ENCODE results near the gene PRDM16.
"Not testable (repeated sequence)": the region's sequence is repeated elsewhere in the genome, so short reads cannot be mapped to it uniquely, and the experiment has no call there.

The PRDM16 gene

GRCh38 chr1:3084726-3085125 lies 15.7 kb downstream of the PRDM16 start:
- DNase-seq: no peak

DNA sequence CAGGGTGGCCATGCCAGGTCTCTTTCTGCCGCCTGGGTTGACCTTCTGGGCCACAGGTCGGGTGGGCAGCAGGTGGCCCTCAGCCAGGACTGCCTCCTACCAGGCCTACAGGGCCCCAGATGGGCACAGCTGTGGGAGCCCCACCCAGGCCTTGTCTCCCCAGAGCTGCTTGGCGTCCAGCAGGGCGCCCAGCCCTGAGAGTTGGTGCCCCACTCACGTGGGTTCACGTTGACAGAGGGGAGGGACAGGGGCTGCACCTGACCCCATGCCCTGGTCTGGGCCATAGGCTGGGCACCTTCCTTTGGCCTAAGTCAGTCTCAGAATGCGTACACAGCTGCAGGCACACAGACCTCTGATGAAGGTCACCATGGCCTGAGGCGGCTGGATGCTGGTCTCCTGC lies 16.7 kb downstream of the PRDM16 start:
- no peak for DNase-seq

DNA sequence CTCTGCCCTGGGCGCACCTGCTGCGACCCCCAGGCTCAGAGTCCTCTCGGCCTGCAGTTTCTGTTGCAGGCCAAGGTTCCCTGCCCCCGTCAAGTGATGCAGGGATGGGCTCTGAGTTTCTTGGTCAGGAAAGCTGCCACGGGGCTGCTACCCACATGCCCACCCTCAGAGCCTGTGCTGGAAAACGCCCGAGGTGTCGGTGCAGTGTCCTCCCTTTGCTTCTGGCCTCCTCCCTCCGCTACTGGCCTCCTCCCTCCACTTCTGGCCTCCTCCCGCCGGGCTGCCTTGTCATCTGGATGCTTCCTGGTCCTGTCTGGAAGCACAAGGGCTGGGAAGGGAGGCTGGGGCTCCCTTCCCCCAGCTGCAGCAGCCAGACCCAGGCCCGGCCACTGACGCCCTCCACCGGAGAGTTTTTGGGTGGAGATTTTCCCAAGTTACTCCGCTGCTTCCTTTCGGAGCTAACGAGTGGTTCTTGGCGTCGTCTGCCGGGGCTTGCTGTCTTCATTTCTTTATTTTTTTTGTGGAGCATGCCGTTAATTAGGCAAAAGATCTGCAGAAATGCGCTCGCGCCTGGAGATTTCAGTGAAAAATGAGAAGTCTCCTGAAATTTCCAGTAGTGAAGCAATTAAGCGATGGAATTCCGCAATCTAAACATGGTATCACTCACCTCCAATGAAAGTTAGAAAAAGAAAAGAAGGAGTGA lies 17.4 kb downstream of the PRDM16 start:
- DNase-seq: no peak

GRCh38 chr1:3087049-3087448 lies 18.0 kb downstream of the PRDM16 start:
- no peak for DNase-seq

DNA sequence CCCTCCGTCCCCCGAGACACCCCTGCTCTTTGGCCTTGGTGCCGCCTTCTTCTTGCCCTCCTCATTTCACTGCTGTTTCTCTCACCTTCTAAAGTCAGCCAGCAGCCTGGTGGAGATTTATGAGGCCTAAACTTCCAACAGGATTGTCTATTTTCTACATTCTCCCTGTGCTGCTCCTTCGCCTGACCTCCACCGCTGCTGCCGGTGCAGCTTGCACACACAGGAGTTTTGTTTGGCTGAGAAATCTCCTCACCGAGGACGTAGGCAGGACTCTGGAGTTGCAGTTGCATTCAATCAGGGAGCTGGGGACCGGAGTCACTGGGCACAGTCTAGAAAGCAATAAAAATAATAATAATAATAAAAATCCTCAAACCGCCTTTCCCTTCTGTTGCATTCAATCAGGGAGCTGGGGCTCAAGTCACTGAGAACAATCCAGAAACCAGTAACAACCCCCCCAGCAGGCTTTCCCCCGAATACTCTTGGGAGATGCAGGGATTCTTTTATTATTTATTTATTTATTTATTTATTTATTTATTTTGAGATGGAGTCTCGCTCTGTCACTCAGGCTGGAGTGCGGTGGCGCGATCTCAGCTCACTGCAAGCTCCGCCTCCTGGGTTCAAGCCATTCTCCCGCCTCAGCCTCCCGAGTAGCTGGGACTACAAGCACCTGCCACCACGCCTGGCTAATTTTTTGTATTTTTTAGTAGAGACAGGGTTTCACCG lies 19.1 kb downstream of the PRDM16 start:
- not testable (repeated sequence) for DNase-seq

DNA sequence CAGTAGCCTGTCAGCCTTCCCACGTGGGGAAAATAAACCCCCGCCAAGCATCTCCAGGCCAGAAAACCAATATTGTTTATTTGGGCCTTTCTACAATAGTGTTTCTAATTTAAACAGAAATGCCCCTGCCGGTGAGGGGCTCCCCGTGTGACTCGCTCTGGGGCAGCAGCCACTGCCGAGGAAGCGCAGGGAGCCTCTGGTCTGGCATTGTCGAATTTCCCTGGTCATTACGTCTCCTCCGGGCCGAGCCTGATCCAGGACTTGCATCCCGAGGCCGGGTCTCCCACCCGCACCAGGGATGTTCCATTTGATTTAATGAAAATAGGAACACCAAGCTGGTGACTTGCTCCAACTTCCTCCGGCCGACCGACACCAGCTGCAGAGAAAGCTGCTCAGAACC lies 20.5 kb downstream of the PRDM16 start:
- DNase-seq: no peak

- no peak for DNase-seq
Measured at GRCh38 chr1:3091334-3091733, 22.3 kb downstream of the PRDM16 start.

GRCh38 chr1:3092530-3092929 lies 23.5 kb downstream of the PRDM16 start:
- DNase-seq: no peak

- DNase-seq: no peak
Measured at GRCh38 chr1:3093898-3094626, 25.1 kb downstream of the PRDM16 start.

DNA sequence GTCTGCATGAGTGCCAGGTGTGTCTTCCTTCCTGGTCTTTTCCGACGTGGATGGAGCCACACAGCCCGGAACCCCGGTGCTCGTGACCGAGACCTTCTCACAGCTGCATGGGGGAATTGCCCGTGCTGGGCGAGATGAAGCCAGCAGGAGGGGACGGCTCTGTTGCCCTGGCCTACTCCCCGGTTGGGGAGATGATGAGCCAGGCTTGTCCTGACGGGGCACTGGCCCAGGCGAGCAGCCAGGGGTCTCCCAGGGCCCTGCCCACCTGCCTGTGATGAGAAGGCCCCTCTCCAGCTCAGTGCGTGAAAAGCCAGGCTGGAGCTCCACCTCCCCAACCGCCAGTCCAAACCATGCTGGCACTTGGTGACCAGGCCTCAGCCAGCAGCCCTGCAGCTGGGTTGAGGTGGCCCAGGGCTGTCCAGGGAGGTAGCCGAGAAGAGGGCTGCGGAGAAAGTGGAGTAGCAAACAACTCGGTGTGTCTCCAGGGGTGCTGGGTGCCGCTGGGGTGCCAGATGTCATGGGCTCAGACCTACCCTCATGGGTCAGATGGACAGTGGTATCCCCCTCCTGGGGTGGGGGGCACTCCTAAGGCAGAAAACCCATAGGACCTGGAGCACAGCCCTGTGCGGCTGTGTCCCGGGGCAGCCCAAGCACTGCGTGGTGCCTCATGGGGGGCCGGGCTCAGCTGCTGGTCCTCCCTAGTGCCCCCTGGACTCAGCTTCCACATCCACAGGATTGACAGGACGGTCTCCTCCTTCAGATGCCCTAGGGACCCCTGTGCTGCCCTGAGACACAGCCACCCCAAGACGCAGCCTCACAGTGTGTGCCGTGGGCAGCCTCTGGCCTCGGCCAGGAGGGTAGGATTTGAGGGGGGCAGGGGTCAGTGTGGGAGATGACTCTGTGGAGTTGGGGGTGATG lies 26.1 kb downstream of the PRDM16 start:
- DNase-seq: no peak

DNA sequence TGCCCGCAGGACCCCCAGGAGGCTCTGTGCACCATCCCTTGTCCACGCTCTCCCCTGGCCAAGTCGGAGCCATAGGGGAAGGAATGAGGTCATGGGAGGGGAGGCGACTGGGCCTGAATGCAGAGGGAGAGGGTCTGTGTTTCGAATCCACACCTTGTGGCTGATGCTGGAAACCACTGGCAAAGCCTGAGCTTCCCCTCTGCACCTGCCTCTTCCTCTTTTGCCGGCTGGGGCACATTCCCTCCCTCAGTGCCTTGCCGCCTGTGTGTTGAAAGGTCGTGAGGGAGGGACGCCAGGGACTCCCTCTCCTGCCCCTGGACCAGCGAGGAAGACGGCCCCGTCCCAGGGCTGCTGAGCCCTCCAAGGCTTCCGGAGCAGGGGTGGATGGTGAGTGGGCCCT lies 27.3 kb downstream of the PRDM16 start:
- no peak for DNase-seq

DNA sequence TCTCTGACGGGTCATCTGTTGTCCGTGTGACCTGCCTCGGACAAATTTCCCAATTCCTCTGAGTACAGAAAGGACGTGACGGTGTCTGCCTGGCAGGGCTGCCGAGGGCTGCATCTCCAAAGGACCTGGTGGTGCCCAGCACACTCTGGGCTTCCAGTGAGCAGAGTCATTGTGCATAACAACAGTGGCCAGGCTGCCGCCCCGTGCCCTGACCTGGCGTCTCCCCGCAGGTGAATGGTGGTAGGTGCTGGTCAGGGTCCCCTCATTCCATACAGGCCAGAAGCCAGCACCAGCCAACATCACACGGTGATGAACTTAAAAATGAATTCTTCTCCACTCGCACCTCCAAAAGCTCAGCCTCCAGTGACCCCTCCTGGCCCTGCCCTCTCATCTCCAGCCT lies 28.2 kb downstream of the PRDM16 start:
- DNase-seq: no peak

DNA sequence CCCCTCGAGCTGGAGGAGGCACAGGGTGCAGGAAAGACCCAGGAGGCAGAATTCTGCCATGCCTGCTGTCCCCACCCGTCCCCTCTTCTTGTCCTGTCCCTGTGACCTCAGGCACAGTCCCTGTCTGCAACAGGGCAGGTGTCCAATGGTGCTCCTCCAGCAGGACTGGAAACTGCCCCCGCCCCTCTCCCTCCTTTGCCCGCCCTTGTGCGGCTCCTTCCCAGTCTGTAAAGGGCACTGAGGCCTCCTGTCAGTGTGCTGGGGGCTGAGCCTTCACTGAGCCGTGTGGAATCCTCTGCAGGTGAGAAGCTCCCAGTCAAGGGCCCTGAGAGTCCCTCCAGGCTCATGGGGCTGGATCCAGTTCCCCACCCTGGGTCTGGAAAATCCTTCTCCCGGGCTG lies 28.9 kb downstream of the PRDM16 start:
- no peak for DNase-seq

GRCh38 chr1:3099861-3100260 lies 30.9 kb downstream of the PRDM16 start:
- no peak for DNase-seq

- DNase-seq: no peak
Measured at GRCh38 chr1:3101124-3101939, 32.3 kb downstream of the PRDM16 start.

- no peak for DNase-seq
Measured at GRCh38 chr1:3102641-3103040, 33.6 kb downstream of the PRDM16 start.

DNA sequence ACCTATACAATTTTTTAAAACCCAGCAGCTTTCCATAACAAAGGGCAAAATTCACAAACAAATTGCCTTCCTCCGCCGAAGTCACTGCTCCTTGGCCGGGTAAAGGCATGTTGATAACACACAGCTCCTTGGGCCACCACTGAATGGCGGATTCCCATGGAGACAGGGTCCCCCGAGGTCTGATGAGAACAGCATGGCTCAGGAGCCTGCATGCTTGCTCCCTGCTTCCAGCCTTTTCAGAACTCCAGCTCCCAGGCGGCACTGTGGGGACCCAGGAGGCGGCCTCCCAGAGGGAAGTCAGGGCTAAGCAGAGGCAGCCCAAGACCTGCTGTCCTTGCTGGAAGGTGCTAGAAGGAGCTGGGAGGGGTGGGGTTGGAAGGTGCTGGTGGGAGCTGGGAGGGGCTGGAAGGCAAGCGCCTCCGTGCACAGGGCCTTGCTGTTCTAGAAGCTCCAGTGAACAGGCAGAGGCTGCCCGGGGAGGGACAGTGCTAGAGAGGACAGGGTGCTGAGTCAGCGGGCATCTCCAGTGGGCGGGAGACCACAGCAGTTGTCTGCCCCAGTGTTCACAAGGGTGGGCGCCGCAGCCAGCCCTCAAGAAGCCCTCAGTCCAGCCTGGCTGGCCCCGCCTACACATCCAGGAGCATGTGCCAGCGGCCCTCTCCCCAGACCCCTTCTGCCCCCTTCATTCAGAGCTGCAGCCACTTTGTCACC lies 35.1 kb downstream of the PRDM16 start:
- DNase-seq: no peak

GRCh38 chr1:3105167-3105863 lies 36.3 kb downstream of the PRDM16 start:
- no peak for DNase-seq

- DNase-seq: no peak
Measured at GRCh38 chr1:3106216-3106615, 37.2 kb downstream of the PRDM16 start.

- DNase-seq: no peak
Measured at GRCh38 chr1:3107201-3107600, 38.2 kb downstream of the PRDM16 start.

DNA sequence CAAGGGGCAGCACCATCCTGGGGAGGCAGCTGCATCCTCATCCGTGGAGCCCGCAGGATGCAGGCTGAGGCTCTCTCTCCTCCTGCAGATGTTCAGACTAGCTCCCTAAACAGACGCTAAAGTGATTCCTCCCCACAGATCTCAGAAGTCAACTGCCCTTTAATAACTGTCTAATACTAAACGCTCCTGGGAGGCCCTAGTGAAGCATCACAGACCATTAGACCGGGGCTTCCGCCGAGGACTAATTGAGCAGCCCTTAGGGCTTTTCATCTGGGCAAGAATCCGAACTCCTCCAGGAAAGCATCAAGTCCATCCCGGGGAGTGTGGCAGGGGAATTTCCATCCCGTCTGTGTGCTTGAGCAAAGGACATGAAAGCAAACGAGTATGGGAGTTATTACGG lies 40.4 kb downstream of the PRDM16 start:
- no peak for DNase-seq

All from NK-92 treated with Interleukin-12 subunit alpha and Interleukin-12 subunit beta, amount 100 ng/mL, for 24 hours (cell line).